NCI-H187 (cell line): ENCODE results near the gene ID2.

ENCODE experiments used
- DNase-seq, 2 experiments: peaks; one replicate each; lab custom pipeline; 2025; lab: John Stamatoyannopoulos, UW

ID2 gene

GRCh38 chr2:8670580-8670979 lies 11.3 kb upstream of the ID2 start:
- DNase-seq: no peak

- DNase-seq: no peak
Measured at GRCh38 chr2:8671176-8671575, 10.7 kb upstream of the ID2 start.

- DNase-seq: no peak
Measured at GRCh38 chr2:8671802-8672201, 10.1 kb upstream of the ID2 start.

DNA sequence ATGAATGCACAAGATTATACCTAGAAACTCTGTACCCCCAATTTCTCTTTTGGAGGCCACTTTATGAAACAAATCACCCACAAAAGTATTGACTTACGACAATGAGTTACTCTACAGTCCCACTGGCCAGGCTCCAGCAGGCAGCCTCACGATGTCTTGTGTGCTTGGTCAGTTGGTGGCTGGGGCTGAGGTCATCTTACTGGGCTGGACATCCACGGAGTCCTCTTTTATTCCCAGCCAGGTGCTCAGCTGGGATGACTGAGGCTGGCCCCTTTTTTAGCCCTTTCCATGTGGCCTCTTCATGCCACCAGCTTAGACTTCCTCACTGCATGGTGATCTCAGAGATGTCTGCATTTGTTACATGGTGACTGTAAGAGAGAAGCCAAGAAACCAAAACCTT lies 8.9 kb upstream of the ID2 start:
- DNase-seq: no peak

DNA sequence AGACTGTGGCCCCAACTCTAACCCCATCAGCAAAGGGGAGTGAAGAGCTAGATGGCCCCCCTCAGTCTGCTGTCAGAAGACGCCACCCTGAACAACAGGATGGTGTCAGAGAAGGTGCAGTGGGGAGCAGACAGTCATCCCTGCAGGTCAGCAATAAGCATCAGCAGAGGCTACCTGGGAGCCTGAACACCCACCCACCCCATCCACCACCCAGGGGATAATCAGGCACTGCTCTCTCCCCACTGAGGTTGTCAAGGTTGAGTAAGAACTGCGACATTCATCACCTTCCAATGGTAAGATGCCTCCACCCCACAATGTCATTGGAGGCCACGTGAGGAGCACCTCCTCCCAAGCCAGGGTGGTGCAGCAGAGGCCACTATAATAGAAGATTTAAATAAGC lies 8.5 kb upstream of the ID2 start:
- DNase-seq: no peak

DNA sequence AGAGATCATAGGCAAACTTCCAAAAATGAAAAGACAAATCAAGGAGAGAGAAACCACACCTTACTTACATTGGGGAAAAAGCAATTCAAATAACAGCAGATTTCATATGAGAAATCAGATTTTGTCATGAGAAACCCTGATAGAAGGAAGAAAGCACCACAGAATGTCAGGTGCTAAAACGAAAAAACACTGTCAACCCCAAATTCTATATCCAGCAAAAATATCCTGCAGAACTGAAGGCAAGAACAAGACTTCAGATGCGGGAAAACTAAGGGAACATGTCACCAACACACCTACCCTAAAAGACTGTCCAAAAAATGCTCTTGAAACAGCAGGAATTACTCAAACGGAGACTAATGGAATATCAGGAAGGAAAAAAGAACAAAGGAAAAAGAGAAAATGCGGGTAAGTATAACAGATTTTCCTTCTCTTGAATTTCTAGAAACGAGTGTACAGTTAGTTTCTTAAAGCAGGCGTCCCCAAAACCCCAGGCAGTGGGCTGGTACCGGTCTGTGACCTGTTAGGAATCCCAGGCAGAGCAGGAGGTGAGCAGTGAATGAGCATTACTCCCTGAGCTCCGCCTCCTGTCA lies 7.3 kb upstream of the ID2 start:
- no peak for DNase-seq

DNA sequence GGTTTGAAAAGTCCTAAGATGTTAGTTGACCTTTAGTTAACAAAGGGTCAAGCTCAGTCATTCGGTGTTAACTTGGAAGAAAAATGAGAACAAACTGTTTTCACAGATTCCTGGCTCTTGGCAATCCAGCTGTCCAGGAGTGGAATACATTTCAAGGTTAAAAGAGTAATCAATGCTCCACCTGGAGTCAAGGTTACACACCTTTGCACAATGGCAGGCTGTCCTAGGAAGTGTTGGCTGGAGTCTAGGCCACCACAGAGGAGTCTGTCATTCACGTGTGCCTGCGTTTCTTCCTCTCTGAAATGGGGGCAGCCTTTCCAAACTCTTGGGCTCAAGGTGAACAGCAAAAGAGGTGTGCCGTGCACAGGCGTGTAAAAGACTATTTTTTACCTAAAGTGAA lies 6.3 kb upstream of the ID2 start:
- no peak for DNase-seq

- DNase-seq: no peak
Measured at GRCh38 chr2:8676191-8676920, 5.5 kb upstream of the ID2 start.

- DNase-seq: peak in 1 of 2 experiments; percentile 78
Measured at GRCh38 chr2:8676921-8677645, 4.8 kb upstream of the ID2 start.

GRCh38 chr2:8677646-8678592 lies 3.9 kb upstream of the ID2 start:
- DNase-seq: peak; percentile 78 to 81

DNA sequence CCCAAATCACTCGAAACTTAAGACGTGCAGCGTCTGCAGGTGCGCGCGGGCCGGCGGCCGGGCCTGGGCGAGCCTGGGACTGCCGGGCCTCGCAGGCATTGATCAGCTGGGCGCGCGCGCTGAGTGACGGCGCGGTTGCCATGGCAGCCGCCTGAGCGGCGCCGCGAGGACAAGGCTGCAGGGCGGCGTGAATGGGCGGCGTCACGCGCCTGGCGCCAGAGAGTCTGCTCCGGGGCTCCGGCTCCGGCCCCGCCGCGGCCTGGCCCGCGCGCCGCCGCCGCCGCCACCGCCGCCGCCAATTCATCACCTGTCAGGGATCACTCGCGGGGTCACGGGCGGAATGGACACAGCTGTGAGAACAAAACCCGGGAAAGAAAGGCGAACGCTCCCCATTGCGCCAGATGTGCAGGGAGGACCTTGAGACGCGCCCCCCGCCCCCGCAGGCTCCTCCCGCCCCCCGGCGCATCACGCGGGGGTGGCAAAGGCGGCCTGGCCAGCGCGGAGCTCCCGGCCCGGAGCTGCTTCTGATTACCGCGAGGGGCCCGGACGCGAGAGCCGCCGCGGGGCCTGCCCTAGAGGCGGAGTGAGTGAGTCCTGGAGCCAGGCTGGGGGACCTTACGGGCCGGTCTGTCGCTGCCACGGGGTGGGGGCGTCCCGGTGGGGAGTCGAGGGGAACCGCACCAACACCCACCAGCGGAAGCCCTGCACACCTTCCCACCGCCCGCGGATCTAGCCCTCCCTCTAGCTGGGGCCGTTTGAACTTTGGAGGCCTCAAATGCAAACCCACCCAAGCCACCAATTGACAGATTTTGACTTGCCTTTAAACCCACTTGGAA lies 2.9 kb upstream of the ID2 start:
- peak; percentile 95 to 98 for DNase-seq

- no peak for DNase-seq
Measured at GRCh38 chr2:8679567-8679826, 2.4 kb upstream of the ID2 start.

DNA sequence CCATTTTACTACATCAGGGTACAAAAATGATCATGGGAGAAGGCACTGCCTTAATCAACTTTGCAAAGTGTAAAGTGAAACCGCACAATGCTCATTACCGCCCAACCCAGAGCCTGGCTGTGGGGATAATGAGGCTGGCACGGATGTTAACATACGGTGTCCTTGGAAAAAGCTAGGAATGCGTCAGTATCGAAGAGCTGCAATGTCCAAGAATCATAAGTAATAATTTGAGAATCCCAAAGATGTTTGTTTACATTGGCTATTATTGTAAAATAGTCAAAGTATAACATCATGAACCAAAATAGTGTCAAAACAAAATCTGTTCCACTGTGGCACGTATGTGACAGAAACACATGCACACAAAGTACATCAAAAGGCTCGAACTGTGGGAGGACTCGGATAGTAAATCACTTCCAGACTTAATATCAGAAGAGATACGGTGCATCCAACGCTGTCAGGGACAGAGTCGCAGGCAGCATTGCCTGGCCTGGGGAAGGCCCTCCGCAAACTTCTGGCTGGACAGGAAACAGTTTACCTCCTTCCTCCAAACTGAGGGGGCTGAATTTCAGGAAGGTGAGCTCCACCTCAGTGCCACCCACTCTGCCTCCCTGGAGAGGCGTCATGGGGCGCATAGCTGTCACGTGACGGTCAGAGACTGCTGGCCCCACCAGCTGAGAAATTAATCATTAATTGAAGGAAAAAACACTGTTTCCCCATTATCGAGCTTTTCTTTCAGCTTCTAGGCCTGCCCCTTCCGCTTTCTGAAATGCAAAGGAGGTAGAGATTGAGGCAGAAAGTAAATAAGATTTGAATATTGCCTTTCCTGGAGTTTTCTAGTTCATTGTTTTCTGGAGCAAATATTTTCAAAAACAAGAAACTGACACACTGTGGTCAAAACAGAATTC lies 1.8 kb upstream of the ID2 start:
- DNase-seq: peak in 1 of 2 experiments; percentile 77

DNA sequence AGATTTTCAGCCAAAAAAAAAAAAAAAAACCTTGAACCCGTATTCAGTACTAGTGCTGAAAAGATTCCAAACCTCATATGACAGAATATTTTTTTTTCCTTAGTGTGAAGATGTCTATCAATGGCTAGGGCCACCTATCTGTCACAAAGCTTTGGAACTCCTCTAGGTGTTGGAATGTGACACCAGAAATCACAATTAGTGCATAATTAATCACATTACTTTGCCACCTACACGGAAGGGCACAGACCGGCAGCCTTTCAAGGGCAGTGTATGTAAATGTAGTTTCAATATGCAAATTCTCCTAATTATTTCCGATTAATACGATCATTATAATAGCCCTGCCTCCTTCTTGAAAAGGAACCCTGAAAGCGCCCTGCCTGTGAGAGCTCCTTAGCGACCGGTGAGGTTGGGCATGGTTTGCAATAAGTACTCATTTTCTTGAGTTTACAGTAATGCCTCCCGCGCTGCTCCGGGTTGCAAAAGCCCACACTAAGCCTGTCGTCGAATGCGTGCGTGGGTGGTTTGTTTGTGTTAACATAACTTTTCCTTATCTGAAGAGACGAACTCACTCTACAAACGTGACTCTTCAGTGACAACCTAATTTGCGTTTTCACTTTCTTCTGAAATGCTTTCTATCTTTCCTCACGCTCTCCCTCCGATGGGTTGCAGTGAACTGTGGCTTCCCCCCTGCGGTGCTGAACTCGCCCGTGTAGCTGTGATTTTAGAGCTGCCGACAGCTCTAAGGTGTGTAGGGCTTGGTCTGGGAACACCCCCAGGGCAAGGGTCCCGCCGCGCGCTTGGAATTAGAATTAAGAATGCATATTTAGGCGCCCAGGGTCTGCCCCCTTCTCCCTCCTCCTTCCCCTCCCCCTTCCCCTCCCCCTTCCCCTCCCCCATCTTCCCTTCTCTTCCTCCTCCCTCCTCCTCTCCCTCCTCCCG lies 765 bp upstream of the ID2 start:
- peak; percentile 86 to 98 for DNase-seq

DNA sequence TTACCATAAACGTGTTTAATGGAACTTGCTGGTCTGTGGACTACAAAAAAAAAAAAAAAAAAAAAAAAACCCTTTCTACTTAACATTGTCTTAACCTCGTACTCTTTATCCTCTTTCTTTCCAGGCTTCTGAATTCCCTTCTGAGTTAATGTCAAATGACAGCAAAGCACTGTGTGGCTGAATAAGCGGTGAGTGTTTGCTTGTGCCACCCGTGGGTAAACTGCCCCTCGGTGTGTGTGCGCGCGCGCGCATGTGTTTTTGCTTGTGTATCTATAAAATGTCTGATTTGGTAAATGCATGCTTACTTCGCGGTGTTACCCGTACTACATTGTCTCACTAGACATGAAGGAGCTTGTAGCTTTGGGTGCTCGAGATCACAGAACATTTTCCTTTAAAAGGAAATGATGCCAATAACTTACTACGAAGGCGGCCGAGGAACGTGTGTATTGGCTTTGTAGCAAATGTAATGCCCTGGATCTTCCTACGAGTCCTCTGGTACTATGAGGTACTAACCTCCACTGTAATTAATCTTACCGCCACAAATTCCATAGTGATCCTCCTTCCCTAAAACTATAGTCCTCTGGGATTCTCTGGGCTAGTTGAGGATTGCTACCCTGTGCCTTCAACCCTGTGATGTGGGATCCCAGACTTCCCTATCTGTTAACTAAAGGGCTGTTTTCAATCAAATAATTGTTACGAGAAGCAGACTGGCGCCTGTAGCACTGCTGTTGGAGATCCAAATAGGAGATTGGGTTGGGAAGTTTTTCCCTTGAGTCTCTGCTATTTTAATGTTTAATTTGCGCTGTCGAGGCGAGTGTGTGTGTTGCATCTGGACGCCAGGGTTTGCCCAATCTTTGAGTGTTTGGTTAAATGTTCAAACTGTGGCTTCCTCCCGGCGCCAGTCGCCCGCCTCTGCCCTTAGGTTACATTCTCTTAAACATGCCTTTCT lies 1.1 kb downstream of the ID2 start:
- DNase-seq: peak; percentile 37 to 81

DNA sequence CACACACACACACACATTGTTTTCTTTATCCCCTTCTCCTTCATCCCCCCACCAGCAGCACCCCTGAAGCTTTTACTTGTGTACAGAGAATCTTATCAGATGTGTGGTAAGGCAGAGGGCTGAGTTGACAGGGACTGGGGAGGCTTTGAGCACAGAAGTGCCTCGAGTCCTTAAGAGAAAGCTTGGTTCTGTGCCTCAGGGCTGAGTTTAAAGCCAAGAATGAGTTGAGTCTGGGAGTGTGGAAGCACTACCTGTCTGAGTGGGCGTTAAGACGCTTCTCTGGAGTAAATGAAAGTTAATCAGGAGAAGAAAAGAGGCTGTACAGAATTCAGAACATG lies 2.7 kb downstream of the ID2 start:
- DNase-seq: no peak

DNA sequence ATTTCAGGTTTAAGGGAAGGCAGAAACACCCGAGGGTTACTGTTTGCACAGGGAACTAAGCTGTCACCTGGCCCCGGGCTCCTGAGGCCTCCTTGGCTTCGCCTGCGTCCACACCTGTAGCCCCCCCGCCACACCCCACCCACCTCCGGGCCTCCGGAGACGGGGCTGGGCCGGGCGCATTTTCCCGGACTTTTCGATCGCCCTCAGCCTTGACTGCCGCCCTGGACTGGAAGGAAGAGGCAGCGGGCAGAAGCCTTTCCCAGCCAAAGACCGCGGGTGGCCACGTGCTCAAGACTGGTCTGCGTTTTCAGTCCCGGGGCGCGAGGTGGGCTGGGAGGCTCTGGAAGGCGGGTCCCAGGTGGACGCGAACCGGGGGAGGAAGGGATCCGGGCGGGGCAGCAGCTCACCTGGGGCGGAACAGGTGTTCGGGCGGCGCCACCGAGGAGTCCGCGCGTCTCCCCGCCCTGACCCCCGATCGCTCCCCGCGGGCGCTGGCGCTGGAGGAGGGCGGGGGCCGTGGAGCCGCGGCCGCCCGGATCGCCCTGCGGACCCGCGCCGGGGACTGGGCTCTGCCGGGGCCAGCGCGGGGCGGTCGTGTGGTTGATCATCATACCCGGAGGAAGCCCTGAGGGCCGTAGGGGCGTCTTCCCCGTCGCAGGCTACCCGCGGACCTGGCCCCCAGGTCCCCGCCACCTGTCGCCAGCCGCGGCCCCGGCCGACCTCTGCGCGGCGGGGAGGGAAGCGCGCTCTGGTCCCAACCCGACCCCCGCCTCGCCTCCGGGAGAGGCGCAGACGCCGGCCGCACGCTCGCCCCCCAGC lies 3.2 kb downstream of the ID2 start:
- peak; percentile 84 to 98 for DNase-seq
